ENCODE results near the gene BPIFB1. TPM values are rescaled to one million over a fixed set of nuclear protein-coding genes. Genes with fewer than 3 reads are reported as not detected.

BPIFB1 gene, protein sequence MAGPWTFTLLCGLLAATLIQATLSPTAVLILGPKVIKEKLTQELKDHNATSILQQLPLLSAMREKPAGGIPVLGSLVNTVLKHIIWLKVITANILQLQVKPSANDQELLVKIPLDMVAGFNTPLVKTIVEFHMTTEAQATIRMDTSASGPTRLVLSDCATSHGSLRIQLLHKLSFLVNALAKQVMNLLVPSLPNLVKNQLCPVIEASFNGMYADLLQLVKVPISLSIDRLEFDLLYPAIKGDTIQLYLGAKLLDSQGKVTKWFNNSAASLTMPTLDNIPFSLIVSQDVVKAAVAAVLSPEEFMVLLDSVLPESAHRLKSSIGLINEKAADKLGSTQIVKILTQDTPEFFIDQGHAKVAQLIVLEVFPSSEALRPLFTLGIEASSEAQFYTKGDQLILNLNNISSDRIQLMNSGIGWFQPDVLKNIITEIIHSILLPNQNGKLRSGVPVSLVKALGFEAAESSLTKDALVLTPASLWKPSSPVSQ
- not detected in 3 replicates for total RNA-seq

DNA sequence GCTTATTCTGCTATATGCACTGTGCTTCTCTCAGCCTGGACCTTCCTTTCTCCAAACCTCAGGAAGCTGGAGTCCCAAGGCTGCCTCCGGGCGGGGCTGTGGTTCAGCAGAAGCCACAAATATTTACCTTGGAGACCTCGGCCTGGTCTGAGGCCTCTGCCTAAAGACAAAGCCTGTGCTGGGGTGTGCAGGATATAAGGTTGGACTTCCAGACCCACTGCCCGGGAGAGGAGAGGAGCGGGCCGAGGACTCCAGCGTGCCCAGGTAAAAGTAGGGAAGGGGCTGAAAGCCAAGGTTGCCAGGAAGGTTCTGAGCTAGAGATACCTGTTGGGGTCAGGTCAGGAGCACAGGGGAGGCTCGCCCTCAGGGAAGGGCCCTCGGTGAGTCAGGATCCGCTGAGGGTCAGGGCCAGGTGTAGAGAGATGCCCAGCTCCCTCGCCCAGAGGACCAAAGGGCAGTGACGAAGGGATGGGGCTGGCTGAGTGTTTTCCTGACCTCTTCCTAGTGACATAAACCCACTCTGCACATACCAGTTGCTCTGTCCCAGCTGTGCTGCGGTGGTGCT is at the start of gene BPIFB1:
TSS of gene BPIFB1 (plus strand) at position 224 of the 565 bp plus-strand sequence. CDS start 2,860 bp downstream, outside the sequence.
- Mint-ChIP-seq H3K4me3 (no peak within 1 kb of the TSS), H3K36me3 (no peaks in the 10 kb centered on the region), H3K9me3 (no peaks in the 10 kb centered on the region), H3K27ac (no peak within 1 kb of the TSS), H3K4me1 (peaks cover 1% of the 10 kb centered on the region), H3K27me3 (ENCODE audit: low read depth) (peaks cover 42% of the 10 kb centered on the region)
- DNase-seq (ENCODE audit: low spot score in 2 of 2, unreplicated experiment in 2 of 2), result no peak
- TF ChIP-seq, protein P1, sequence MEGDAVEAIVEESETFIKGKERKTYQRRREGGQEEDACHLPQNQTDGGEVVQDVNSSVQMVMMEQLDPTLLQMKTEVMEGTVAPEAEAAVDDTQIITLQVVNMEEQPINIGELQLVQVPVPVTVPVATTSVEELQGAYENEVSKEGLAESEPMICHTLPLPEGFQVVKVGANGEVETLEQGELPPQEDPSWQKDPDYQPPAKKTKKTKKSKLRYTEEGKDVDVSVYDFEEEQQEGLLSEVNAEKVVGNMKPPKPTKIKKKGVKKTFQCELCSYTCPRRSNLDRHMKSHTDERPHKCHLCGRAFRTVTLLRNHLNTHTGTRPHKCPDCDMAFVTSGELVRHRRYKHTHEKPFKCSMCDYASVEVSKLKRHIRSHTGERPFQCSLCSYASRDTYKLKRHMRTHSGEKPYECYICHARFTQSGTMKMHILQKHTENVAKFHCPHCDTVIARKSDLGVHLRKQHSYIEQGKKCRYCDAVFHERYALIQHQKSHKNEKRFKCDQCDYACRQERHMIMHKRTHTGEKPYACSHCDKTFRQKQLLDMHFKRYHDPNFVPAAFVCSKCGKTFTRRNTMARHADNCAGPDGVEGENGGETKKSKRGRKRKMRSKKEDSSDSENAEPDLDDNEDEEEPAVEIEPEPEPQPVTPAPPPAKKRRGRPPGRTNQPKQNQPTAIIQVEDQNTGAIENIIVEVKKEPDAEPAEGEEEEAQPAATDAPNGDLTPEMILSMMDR (IDR thresholded peaks at IDR 0.05; ENCODE audit: unreplicated experiment), result no peak

DNA sequence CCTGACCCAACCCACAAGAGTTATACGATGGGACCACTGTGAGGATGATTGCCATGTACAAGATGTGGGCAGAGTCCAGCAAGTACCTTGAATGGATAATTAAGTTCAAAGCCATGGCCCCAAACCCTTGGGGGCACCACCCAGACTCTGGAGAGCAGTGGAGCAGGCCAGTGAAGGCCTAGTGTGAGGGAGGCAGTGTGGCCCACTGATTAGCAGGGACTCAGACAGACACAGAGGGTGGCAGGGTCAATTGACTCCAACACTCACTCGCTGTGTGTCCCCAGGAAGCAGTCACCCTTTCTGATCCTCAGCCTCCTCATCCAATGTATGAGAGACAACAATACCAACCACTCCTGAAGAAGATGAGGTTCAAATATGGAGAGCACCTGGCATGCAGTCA is 49.0 kb upstream of the BPIFB1 start:
- H3K27me3 Mint-ChIP-seq (ENCODE audit: low read depth), result peaks cover 90% of the 10 kb centered on the region
- TF ChIP-seq, protein P1 (IDR thresholded peaks at IDR 0.05; ENCODE audit: unreplicated experiment), result no peak
- no peaks in the 10 kb centered on the region for H3K36me3 Mint-ChIP-seq
- H3K4me1 Mint-ChIP-seq, result no peaks in the 10 kb centered on the region
- H3K4me3 Mint-ChIP-seq, result no peak overlapping the region
- no peak overlapping the region for H3K27ac Mint-ChIP-seq
- DNase-seq (ENCODE audit: low spot score in 2 of 2, unreplicated experiment in 2 of 2), result no peak
- no peaks in the 10 kb centered on the region for H3K9me3 Mint-ChIP-seq

DNA sequence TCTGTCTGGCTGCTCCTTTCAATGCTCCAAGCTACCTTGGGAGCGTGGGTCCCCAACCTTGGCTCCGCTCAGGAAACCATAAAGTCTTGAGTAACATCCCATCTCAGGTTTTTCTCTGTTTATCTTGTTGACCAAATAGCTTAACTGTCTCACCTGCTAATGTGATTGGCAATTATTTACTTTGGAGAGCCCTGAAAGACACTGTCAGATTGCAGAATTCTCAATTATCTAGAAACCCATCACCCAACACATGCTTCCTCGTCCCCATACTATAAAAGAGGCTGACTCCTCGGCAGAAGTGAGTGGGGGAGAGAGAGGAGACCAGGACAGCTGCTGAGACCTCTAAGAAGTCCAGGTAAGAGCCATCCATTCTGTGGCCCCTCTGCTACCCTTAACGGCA is 47.3 kb upstream of the BPIFB1 start, which contains the start of gene BPIFA1:
TSS of gene BPIFA1 (plus strand) at position 301 of the 400 bp plus-strand sequence. CDS start 1,716 bp downstream, outside the sequence.
- no peaks in the 10 kb centered on the region for H3K36me3 Mint-ChIP-seq
- H3K9me3 Mint-ChIP-seq, result no peaks in the 10 kb centered on the region
- no peak within 1 kb of the TSS for H3K27ac Mint-ChIP-seq
- H3K4me1 Mint-ChIP-seq, result no peaks in the 10 kb centered on the region
- no peak within 1 kb of the TSS for H3K4me3 Mint-ChIP-seq
- TF ChIP-seq, protein P1 (IDR thresholded peaks at IDR 0.05; ENCODE audit: unreplicated experiment), result no peak
- DNase-seq (ENCODE audit: low spot score in 2 of 2, unreplicated experiment in 2 of 2), result no peak
- peaks cover 87% of the 10 kb centered on the region for H3K27me3 Mint-ChIP-seq (ENCODE audit: low read depth)

DNA sequence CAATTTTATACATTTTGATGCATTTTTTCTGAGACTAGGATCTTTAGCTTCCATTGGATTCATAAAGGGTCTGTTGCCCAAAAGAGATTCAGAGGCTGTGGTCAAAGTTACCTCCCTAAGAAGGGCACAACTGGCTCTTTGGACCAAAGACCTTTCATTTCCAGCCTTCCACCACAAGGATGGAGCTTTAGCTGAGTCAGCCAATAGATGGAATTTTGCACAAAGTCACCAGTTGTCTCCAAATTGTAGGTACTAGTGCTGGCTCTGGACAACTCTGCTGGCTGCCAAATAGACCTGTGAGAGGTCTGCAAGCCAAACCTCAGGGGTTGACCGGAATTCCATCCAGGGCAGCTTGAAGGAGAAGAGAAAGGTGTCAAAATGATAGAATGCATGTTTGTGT is 46.7 kb upstream of the BPIFB1 start:
- H3K36me3 Mint-ChIP-seq, result no peaks in the 10 kb centered on the region

DNA sequence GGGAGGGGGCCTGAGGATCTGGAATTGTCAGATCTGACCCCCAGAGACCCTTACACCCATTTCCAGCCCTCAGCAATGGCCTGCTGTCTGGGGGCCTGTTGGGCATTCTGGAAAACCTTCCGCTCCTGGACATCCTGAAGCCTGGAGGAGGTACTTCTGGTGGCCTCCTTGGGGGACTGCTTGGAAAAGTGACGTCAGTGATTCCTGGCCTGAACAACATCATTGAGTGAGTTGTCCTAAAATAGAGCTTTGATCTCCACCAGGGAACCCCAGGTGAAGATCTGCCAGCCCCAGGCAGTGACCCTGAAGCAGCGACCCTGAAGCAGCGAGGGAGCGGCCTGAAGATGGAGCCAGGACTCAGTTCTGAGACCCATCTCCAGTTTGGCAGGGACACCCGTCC is 45.0 kb upstream of the BPIFB1 start:
- H3K4me1 Mint-ChIP-seq, result no peaks in the 10 kb centered on the region
- H3K36me3 Mint-ChIP-seq, result no peaks in the 10 kb centered on the region
- no peak overlapping the region for H3K27ac Mint-ChIP-seq
- H3K4me3 Mint-ChIP-seq, result no peak overlapping the region
- DNase-seq (ENCODE audit: low spot score in 2 of 2, unreplicated experiment in 2 of 2), result no peak
- TF ChIP-seq, protein P1 (IDR thresholded peaks at IDR 0.05; ENCODE audit: unreplicated experiment), result no peak
- H3K27me3 Mint-ChIP-seq (ENCODE audit: low read depth), result peaks cover 79% of the 10 kb centered on the region
- no peaks in the 10 kb centered on the region for H3K9me3 Mint-ChIP-seq

More for the DNA sequence above, 46.7 kb upstream of the BPIFB1 start:
- Mint-ChIP-seq H3K27me3 (ENCODE audit: low read depth) (peaks cover 81% of the 10 kb centered on the region), H3K4me3 (no peak overlapping the region), H3K9me3 (no peaks in the 10 kb centered on the region), H3K4me1 (no peaks in the 10 kb centered on the region), H3K27ac (no peak overlapping the region)
- TF ChIP-seq, protein P1 (IDR thresholded peaks at IDR 0.05; ENCODE audit: unreplicated experiment), result no peak
- no peak for DNase-seq (ENCODE audit: low spot score in 2 of 2, unreplicated experiment in 2 of 2)
